H1 (cell line): ENCODE measurements around the gene DNAL1. TPM values are rescaled to one million over a fixed set of nuclear protein-coding genes. Genes with fewer than 3 reads are reported as not detected.

ENCODE experiments used
- CTCF ChIA-PET: fragments of 300-600 bp; sonication (Branson Sonifier 250); formaldehyde crosslinking; loops from one replicate; lab custom pipeline; 2021; ENCODE audit not compliant: partially characterized antibody; lab: Charles Lee
- POLR2A ChIA-PET: fragments of 300-600 bp; sonication (Branson Sonifier 250); formaldehyde crosslinking; loops from one replicate; lab custom pipeline; 2021; ENCODE audit warnings: inconsistent platforms; ENCODE audit not compliant: partially characterized antibody; lab: Charles Lee
- DNase-seq, 2 experiments: peaks; one replicate each; pipeline versions ENCODE4 v3.0.0 to v3.0.0-alpha.2; 2010 to 2022; ENCODE audit warnings: low spot score in 2 of 2, low read depth in 1 of 2, mixed read lengths in 1 of 2
- FAIRE-seq: peaks from 2 replicates; lab custom pipeline; 2011; peaks lifted over from hg19 to GRCh38; lab: Jason Lieb, UNC
- H2AFZ ChIP-seq: 2 replicates; pipeline ENCODE4 v1.8.1; 2012; ENCODE audit warnings: low read length, inconsistent platforms
- H2AK5ac ChIP-seq: 2 replicates; pipeline ENCODE4 v1.6.1; 2013; ENCODE audit warnings: low read depth, low read length
- H2BK120ac ChIP-seq: replicated peaks from 2 replicates; pipeline ENCODE3; 2013; ENCODE audit warnings: low read depth, low read length, inconsistent platforms
- H2BK12ac ChIP-seq: 2 replicates; pipeline ENCODE4 v1.6.1; 2013; ENCODE audit warnings: low read depth, low read length
- H2BK15ac ChIP-seq: 2 replicates; pipeline ENCODE4 v1.6.1; 2013; ENCODE audit warnings: low read length
- H2BK20ac ChIP-seq: 2 replicates; pipeline ENCODE4 v1.6.1; 2013; ENCODE audit warnings: low read length
- H2BK5ac ChIP-seq: 2 replicates; pipeline ENCODE4 v1.6.1; 2013; ENCODE audit warnings: low read depth, low read length
- H3K14ac ChIP-seq: 2 replicates; pipeline ENCODE4 v1.6.1; 2013; ENCODE audit warnings: inconsistent platforms; ENCODE audit not compliant: insufficient read length
- H3K18ac ChIP-seq: 2 replicates; pipeline ENCODE4 v1.6.1; 2013; ENCODE audit warnings: low read length; ENCODE audit errors: extremely low read depth
- H3K23ac ChIP-seq: 2 replicates; pipeline ENCODE4 v1.6.1; 2013; ENCODE audit warnings: inconsistent platforms; ENCODE audit not compliant: insufficient read length
- H3K23me2 ChIP-seq: 2 replicates; pipeline ENCODE4 v1.6.1; 2013; ENCODE audit warnings: low read depth, low read length
- H3K27ac ChIP-seq: 2 replicates; pipeline ENCODE4 v1.6.1; 2011; ENCODE audit warnings: low read depth, low read length, inconsistent platforms
- H3K27me3 ChIP-seq, 4 experiments: replicated peaks in 1 of 4; 1 replicate in 1 of 4; 2 replicates in 3 of 4; pipeline versions ENCODE4 v1.6.1 to v1.8.1; 2011 to 2013; ENCODE audit warnings: low read length in 3 of 4, mild to moderate bottlenecking in 3 of 4, inconsistent platforms in 2 of 4, mixed read lengths in 2 of 4, moderate library complexity in 1 of 4; ENCODE audit not compliant: control insufficient read depth in 3 of 4, insufficient read depth in 3 of 4; ENCODE audit errors: extremely low read depth in 1 of 4
- H3K36me3 ChIP-seq, 4 experiments: 2 replicates each; pipeline versions ENCODE4 v1.6.1 to v1.8.1; 2011 to 2013; ENCODE audit warnings: mild to moderate bottlenecking in 4 of 4, low read length in 3 of 4, moderate library complexity in 2 of 4, control low read depth in 1 of 4, inconsistent platforms in 1 of 4; ENCODE audit not compliant: insufficient read depth in 4 of 4, control insufficient read depth in 2 of 4
- H3K4ac ChIP-seq: replicated peaks from 2 replicates; pipeline ENCODE3; 2013; ENCODE audit warnings: low read length, low read depth, mixed read lengths, inconsistent platforms; ENCODE audit not compliant: insufficient read length
- H3K4me1 ChIP-seq, 4 experiments: replicated peaks in 1 of 4; 1 replicate in 1 of 4; 2 replicates in 3 of 4; pipeline versions ENCODE4 v1.6.1 to v1.8.1; 2011 to 2013; ENCODE audit warnings: low read length in 3 of 4, inconsistent platforms in 2 of 4, mixed read lengths in 1 of 4; ENCODE audit not compliant: insufficient read depth in 4 of 4, control insufficient read depth in 3 of 4
- H3K4me2 ChIP-seq, 2 experiments: 2 replicates each; pipeline versions ENCODE4 v1.6.1 to v1.8.1; 2011 to 2013; ENCODE audit warnings: low read depth in 2 of 2, low read length in 2 of 2, control low read depth in 1 of 2, inconsistent platforms in 1 of 2, mild to moderate bottlenecking in 1 of 2; ENCODE audit not compliant: insufficient read depth in 1 of 2
- H3K4me3 ChIP-seq, 4 experiments: fragments of 200-600, 300-600 bp in 1 of 4; sonication (generic), shearing (Covaris generic), sonication (Bioruptor Twin) in 1 of 4; 2 replicates each; pipeline versions ENCODE4 v1.5.1 to v1.8.1; 2011 to 2016; ENCODE audit warnings: low read length in 4 of 4, low read depth in 3 of 4, control low read depth in 2 of 4, inconsistent platforms in 2 of 4, mild to moderate bottlenecking in 2 of 4, mixed read lengths in 1 of 4, moderate library complexity in 1 of 4; ENCODE audit not compliant: insufficient read depth in 2 of 4; ENCODE audit errors: extremely low read depth in 1 of 4
- H3K56ac ChIP-seq: replicated peaks from 2 replicates; pipeline ENCODE3; 2013; ENCODE audit warnings: low read depth, mild to moderate bottlenecking, mixed read lengths, low read length, inconsistent platforms; ENCODE audit not compliant: insufficient read length
- H3K79me1 ChIP-seq: 2 replicates; pipeline ENCODE4 v1.6.1; 2013; ENCODE audit warnings: low read depth, low read length, control low read depth
- H3K79me2 ChIP-seq, 2 experiments: 2 replicates each; pipeline versions ENCODE4 v1.6.1 to v1.8.1; 2012 to 2013; ENCODE audit warnings: low read length in 2 of 2, mild to moderate bottlenecking in 2 of 2, inconsistent platforms in 1 of 2; ENCODE audit not compliant: insufficient read depth in 2 of 2, control insufficient read depth in 1 of 2
- H3K9ac ChIP-seq, 4 experiments: replicated peaks in 1 of 4; 1 replicate in 1 of 4; 2 replicates in 3 of 4; pipeline versions ENCODE4 v1.6.1 to v1.8.1; 2011 to 2013; ENCODE audit warnings: low read depth in 3 of 4, low read length in 3 of 4, control low read depth in 2 of 4, mild to moderate bottlenecking in 2 of 4, moderate library complexity in 2 of 4, inconsistent platforms in 1 of 4; ENCODE audit errors: extremely low read depth in 1 of 4
- H3K9me3 ChIP-seq, 2 experiments: 2 replicates each; pipeline versions ENCODE4 v1.6.1 to v1.8.1; 2012 to 2013; ENCODE audit warnings: mild to moderate bottlenecking in 2 of 2, moderate library complexity in 2 of 2, control low read depth in 1 of 2, inconsistent platforms in 1 of 2, low read depth in 1 of 2, low read length in 1 of 2, mixed read lengths in 1 of 2; ENCODE audit not compliant: insufficient read depth in 2 of 2
- H4K20me1 ChIP-seq, 2 experiments: replicated peaks in 1 of 2; 2 replicates each; pipeline versions ENCODE3 to v1.8.1; 2011 to 2013; ENCODE audit warnings: inconsistent platforms in 2 of 2, low read length in 2 of 2, mild to moderate bottlenecking in 1 of 2; ENCODE audit not compliant: insufficient read depth in 2 of 2, control insufficient read depth in 1 of 2
- H4K5ac ChIP-seq: 2 replicates; pipeline ENCODE4 v1.6.1; 2013; ENCODE audit warnings: low read length, low read depth, mixed read lengths, inconsistent platforms; ENCODE audit not compliant: insufficient read length
- H4K8ac ChIP-seq: 2 replicates; pipeline ENCODE4 v1.8.0; 2013; ENCODE audit warnings: mild to moderate bottlenecking, moderate library complexity, low read length, inconsistent platforms; ENCODE audit not compliant: insufficient read depth; ENCODE audit errors: extremely low read depth
- H4K91ac ChIP-seq: replicated peaks from 2 replicates; pipeline ENCODE3; 2013; ENCODE audit warnings: low read length, mixed read lengths, inconsistent platforms; ENCODE audit not compliant: insufficient read length
- BACH1 ChIP-seq: IDR thresholded peaks from 2 replicates; pipeline ENCODE4 v1.6.1; 2012; ENCODE audit warnings: low read length, improper control_type of control experiment
- CEBPB ChIP-seq: IDR thresholded peaks from 2 replicates; pipeline ENCODE4 v1.6.1; 2012; ENCODE audit warnings: low read depth, low read length
- CHD2 ChIP-seq: IDR thresholded peaks from 2 replicates; pipeline ENCODE4 v1.6.1; 2012; ENCODE audit warnings: low read length, improper control_type of control experiment
- CREB1 ChIP-seq: IDR thresholded peaks from 2 replicates; pipeline ENCODE4 v1.6.1; 2012; ENCODE audit warnings: inconsistent platforms
- FOSL1 ChIP-seq: IDR thresholded peaks from 2 replicates; pipeline ENCODE4 v1.6.1; 2011; ENCODE audit warnings: mild to moderate bottlenecking, low read depth, low read length, moderate library complexity; ENCODE audit not compliant: insufficient read depth
- POU5F1 ChIP-seq: IDR thresholded peaks from 2 replicates; pipeline ENCODE4 v1.6.1; 2011; ENCODE audit warnings: low read depth, mild to moderate bottlenecking, low read length, moderate library complexity
- WGBS, 2 experiments: shearing (Covaris generic) in 1 of 2; methylation state at CpG; one replicate each; pipeline versions ENCODE4 v1.1.6 to v1.1.7; 2013 to 2015; ENCODE audit warnings: low lambda C conversion rate in 2 of 2, mixed read lengths in 2 of 2, inconsistent platforms in 1 of 2, low coverage in 1 of 2, missing lambda C conversion rate in 1 of 2; ENCODE audit not compliant: insufficient replicate concordance in 2 of 2, insufficient coverage in 1 of 2, insufficient read length in 1 of 2; ENCODE audit errors: extremely low coverage in 1 of 2, missing lambda C conversion rate in 1 of 2; 5-methylcytosine and 5-hydroxymethylcytosine counted together
- polyA plus RNA-seq, 7 experiments: library from polyadenylated mRNA; depleted of rRNA in 3 of 7; stranded (reverse) in 5 of 7; unstranded in 2 of 7; fragments of >200 nt in 5 of 7; fragments of 200-250 nt in 2 of 7; gene quantifications; 1 replicate in 5 of 7; 2 replicates in 1 of 7; 4 replicates in 1 of 7; pipeline versions ENCODE4 v1.2.1 to v1.2.3, GENCODE V29; 2011 to 2013; ENCODE audit warnings: missing spikeins in 2 of 7, mixed read lengths in 2 of 7
- total RNA-seq: library from RNA; stranded (reverse); fragmentation: NEBNext Ultra II Directional; extraction: Animal tissue kit (Norgen Biotek cat#: 25700); gene quantifications from 2 replicates; pipeline ENCODE4 v1.2.1, GENCODE V29; 2021

DNAL1 gene
- total and polyA plus RNA-seq, 2 of the 8 experiments (the other 6 are each of a cell fraction or from before 2014, with no cell fraction given) = 2.8 to 16.8 TPM

- no peak overlapping the region for H2BK15ac ChIP-seq
- no peaks in the 10 kb centered on the region for H3K79me1 ChIP-seq
- H3K4me1 ChIP-seq = no peaks in the 10 kb centered on the region
- no peaks in the 10 kb centered on the region for H3K79me2 ChIP-seq
- TF ChIP-seq CREB1 (no peak), CHD2 (no peak), BACH1 (no peak), FOSL1 (no peak), CEBPB (peak; percentile 81), POU5F1 (no peak)
- no peaks in the 10 kb centered on the region; a peak in 2 of 8 replicates for H3K36me3 ChIP-seq
- H3K4me2 ChIP-seq = no peak overlapping the region
- no peak overlapping the region for H3K56ac ChIP-seq
- H3K27ac ChIP-seq = no peak overlapping the region
- H3K4me3 ChIP-seq = no peak overlapping the region
- no peak for FAIRE-seq
- POLR2A ChIA-PET = no interaction called here
- no peak overlapping the region for H3K18ac ChIP-seq
- no peaks in the 10 kb centered on the region for H3K27me3 ChIP-seq
- H2BK120ac ChIP-seq = no peak overlapping the region
- H3K23ac ChIP-seq = no peak overlapping the region
- no peak overlapping the region for H4K5ac ChIP-seq
- H4K20me1 ChIP-seq = peaks cover 0 to 2% of the 10 kb centered on the region in 2 experiments
- H3K9ac ChIP-seq = no peak overlapping the region
- CTCF ChIA-PET = interaction anchor here (0.7 to 1.5 kb wide), 2 partner anchors 17 to 52 kb away, joined by 3 to 4 read pairs; no protein-coding TSS in a partner anchor
- no peak overlapping the region for H4K91ac ChIP-seq
- no peak overlapping the region for H2BK12ac ChIP-seq
- no peak for DNase-seq
- H2BK5ac ChIP-seq = no peak overlapping the region
- H4K8ac ChIP-seq = no peak overlapping the region; the same call in 1 of the 2 replicates
- no peak overlapping the region for H2AK5ac ChIP-seq
- H3K4ac ChIP-seq = no peak overlapping the region
- no peak overlapping the region for H2AFZ ChIP-seq
- H2BK20ac ChIP-seq = no peak overlapping the region
- no peak overlapping the region for H3K14ac ChIP-seq
- H3K9me3 ChIP-seq = no peaks in the 10 kb centered on the region
- WGBS, 2 experiments = 88% methylated on average over 9 of the region's 9 CpGs; no CpG with 5 or more reads in 1 of the 2 experiments
- no peaks in the 10 kb centered on the region for H3K23me2 ChIP-seq
These were observed 40.5 kb downstream of the DNAL1 start for GRCh38 chr14:73685328-73685727.
